Activated CD4-positive, CD25-positive, alpha-beta regulatory T cell (primary cell): ENCODE results near the gene BCL11B.
"Not testable (repeated sequence)": the region's sequence is repeated elsewhere in the genome, so short reads cannot be mapped to it uniquely, and the experiment has no call there.

ENCODE experiments used
- DNase-seq, 4 experiments: peaks; one replicate each; lab custom pipeline; 2025; lab: John Stamatoyannopoulos, UW

Gene BCL11B

GRCh38 chr14:99199846-99200653 is 71.9 kb downstream of the BCL11B start:
- no peak for DNase-seq

- no peak for DNase-seq
These were observed 73.1 kb downstream of the BCL11B start for GRCh38 chr14:99198746-99199502.

DNA sequence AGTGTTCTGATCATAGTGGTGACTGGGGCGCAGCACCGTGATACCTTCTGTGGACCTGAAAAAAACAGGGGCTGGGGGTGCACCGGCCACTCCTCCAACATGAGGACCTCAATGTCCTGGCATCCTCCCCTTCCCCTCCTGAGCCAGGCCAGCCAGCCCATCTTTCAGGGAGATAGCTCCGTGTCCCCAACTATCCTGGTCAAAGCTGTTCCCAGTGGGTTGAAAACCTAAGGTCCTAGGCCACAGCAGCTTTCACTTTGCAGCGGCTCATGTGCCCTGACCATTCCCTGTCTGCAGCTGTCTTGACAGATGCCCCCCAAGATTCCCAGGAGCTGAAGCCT is 75.7 kb downstream of the BCL11B start:
- DNase-seq = no peak

DNA sequence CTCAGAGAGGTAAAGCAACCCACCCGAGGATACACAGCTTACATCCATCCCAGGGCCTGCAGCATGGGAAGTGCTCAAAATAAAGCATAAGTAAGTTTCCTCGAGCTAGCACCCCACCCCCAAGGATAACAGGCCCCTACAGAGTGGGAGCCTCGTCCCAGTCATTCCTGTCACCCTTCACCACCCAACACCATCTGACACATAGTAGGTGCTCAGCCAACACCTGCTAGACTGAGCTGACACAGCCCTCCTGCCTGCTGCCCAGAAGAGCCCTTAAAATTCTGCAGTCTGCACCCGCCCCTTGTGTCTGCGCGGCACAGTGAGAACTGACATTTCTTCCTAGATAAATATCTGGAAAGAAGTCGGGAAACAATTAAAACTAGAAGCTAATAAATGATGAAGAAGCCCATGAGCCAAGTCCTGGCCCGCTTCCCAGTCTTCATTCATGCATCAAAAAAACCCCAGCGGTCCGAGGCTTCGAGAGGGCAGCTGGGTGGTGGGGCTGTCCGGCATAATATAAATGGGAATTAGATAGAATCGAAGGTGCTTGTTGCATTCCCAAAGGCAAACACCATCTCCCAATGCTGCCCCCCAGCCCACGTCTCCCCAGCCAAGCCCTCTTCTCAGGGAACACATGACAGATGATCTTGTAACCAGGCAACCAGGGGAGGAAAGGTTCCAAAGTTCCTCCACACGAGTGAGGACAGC is 76.2 kb downstream of the BCL11B start:
- no peak for DNase-seq

DNA sequence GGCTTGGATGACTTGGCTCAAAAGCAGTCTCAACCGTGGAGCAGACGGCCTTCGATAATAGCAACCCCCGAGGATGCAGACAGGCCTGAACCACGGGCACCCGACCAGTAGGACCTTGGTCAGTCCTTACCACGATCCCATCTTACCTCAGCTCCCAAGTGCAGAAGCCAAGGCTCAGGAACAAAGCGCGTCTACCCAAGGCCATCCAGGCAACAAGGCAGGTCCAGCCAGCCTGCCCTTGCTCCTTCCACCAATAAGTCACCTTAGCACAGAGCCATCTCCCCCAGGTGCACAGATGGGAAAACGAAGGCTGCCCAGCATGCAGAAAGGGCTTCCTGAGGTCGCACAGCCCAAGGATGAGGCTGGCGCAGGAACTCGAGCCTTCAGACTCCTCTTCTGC is 77.3 kb downstream of the BCL11B start:
- no peak for DNase-seq

DNA sequence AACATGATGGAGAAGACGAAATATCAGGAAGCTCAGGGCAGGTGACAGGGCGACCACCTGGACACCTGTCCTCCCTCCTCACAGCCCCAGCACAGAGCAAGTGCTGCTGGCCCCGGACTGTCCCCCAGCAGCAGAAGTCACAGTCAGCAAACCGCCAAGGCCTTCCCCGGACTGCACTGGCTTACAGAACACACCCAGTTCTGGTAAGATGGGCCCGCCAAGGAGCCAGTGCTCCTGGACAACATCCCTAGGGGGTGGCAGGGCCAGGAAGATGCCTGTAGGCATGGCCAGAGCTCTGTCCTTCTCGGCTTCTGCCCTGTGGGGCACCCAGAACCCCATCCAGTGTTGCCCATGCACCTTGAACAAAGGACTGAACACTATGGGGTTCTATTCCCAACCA is 77.9 kb downstream of the BCL11B start:
- no peak for DNase-seq

- no peak for DNase-seq
These were observed 79.2 kb downstream of the BCL11B start for GRCh38 chr14:99192830-99193229.

DNA sequence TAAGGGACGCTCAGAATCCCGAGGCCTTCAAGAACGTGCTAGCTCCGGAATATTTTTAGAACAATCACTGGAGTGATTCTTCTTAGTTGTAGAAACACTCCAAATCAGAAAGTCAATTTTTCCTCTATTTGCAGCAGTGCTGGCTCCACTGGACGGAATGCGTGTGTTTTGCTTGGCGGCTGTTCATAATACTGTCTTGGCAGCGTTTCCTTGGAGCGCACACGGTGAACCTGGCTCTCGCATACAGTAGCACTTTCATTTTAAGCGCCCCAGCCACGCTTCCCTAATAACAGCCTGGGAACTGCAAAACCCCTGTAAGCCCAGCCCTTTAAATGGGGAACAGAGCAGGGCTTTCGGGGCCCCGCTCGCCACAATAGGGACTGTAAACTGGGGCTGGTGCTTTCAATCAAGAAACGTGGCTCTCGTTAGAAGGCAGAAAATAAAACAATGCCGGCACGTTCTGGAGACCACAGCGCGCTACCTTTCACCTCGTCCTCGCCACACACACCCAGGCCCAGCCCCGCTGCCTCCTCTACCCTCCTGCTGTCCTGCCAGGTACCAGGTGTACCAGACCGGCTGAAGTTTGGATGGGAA is 79.9 kb downstream of the BCL11B start:
- no peak for DNase-seq

- no peak for DNase-seq
These were observed 80.5 kb downstream of the BCL11B start for GRCh38 chr14:99191395-99192027.

- no peak for DNase-seq
These were observed 81.2 kb downstream of the BCL11B start for GRCh38 chr14:99190696-99191394.

DNA sequence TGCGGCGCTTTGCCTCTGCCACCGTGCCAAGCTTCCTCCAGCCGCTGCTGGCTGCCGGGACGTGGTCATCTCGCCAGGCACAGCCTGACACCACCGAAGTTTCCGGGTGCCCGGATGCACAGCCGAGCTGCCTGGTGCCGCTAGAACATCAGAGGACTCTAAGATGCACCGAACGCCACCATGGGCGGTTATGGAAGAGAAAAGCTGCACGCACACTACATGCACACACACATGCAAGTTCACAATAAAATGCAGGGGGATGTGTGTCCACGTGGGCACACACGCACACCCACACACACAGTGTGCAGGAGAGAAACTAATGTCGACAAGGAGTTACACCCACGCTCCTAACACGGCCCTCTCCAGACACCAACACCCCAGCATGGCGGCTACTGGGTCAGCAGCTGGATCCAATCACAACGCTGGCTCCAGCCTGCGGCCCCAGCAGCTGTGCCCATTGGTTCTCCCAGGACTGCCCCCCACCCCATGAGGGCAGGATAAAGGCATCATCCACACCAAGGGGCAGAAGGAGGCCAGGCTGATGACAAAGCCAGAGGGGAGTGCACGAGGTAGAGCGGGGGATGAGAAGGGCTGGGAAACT is 82.7 kb downstream of the BCL11B start:
- DNase-seq = peak in 1 of 4 experiments; percentile 27

- peak in 2 of 4 experiments; percentile 28 to 34 for DNase-seq
These were observed 83.2 kb downstream of the BCL11B start for GRCh38 chr14:99188731-99189191.

DNA sequence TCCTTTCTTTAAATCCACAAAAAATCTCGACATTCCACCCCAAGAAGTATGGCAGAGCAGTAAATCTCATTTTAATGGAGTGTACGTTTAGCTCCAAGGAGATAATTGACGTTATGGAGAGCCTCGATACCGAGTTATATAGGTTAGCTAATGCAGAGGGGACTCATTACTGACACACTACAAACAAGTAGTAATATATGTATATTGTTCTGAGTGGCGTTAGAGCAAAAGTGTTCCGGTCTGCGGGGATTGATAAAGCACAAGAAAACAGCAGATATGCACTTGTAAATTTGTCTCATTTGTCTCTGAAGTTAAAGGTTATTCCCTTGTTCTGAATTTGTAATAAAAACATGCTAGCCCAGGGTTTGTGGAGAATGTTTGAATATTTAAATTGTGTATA is 84.1 kb downstream of the BCL11B start:
- DNase-seq = no peak

DNA sequence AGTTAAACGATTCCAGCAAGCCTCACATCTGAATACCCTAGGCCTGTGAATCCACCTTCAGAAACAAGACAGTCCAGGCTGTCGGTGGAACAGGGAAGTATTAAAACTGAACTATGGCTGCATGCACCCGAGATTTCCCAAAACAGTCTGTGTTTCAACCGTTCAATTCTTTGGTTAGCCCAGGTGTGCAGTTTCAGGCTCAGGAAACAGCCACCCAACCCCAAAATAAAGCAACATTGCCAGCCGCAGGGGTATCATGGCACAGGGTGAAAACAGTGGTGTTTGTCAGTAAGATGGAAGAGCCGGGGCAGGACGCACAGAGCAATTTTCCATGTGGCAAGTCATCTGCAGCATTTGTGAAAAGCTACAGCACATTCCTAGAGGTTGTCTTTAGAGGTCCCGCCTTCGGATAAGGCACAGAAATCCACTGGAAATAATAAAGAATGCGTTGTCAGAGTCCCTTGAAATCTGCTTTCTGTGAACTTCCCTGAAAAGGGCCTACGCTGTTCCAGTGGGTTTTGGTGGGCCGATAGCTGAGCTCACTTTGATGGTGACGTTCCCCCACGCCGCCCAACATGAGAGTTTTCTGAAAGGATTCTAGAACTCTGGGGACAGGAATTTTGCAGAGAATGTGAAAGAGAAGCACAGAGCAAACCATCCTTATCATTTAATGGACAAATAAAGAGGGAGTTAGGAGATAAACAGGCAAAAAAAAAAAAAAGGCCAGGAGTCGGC is 84.9 kb downstream of the BCL11B start:
- no peak for DNase-seq

GRCh38 chr14:99186336-99186735 is 85.7 kb downstream of the BCL11B start:
- DNase-seq = not testable (repeated sequence)

- no peak for DNase-seq
These were observed 86.4 kb downstream of the BCL11B start for GRCh38 chr14:99185436-99186068.

- DNase-seq = no peak
These were observed 88.3 kb downstream of the BCL11B start for GRCh38 chr14:99183716-99184115.

DNA sequence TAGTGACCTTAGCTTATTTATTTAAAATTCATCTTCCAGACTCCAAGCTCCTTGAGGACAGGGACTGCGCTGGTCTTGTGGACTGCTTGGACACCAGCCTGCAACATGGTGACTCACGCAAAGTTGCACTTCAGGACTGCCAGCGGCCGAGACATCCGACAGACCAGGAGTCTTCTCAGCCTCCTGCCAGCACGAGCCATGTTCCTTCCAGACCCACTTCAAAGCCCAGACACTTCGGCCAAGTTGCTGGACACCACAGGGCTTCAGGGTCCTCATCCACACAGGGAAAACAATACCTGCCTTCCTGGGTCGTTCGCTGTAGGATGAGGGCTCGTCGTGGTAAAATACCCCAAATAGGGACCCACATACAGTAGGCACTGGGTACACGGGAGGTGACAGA is 88.7 kb downstream of the BCL11B start:
- DNase-seq = no peak

- no peak for DNase-seq
These were observed 89.3 kb downstream of the BCL11B start for GRCh38 chr14:99182548-99183250.
